GM18907 (cell line): Measurements from ENCODE around the gene NTSR2.

Experiments used
- ATAC-seq: cut with Tn5 transposase; IDR thresholded peaks from one replicate; pipeline ENCODE4 v1.9.1; 2021; ENCODE audit warnings: mild to moderate bottlenecking, moderate library complexity; ENCODE audit not compliant: unreplicated experiment

Gene NTSR2

GRCh38 chr2:11630855-11631254 lies 39.1 kb downstream of the NTSR2 start:
- ATAC-seq: no peak

- ATAC-seq: no peak
Measured at GRCh38 chr2:11629851-11630250, 40.1 kb downstream of the NTSR2 start.

DNA sequence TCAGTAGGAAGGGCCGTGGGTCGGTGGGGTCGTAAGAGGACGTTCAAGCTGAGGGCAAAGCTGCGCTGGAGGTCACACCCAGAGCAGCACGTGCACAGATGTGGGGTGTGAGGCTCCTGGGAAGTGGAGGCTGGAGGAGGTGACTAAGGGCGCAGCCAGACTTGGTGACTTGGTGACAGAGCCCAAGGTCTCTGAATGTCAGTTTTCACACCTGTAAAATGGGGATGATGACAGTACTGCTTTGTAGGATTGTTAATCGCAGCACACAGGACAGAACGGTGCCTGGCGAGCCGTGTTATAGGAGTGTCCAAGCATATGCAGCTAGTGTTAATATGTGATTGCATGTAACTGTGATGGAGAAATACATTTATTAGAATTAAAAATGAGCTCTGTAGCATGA lies 40.8 kb downstream of the NTSR2 start:
- ATAC-seq: no peak

DNA sequence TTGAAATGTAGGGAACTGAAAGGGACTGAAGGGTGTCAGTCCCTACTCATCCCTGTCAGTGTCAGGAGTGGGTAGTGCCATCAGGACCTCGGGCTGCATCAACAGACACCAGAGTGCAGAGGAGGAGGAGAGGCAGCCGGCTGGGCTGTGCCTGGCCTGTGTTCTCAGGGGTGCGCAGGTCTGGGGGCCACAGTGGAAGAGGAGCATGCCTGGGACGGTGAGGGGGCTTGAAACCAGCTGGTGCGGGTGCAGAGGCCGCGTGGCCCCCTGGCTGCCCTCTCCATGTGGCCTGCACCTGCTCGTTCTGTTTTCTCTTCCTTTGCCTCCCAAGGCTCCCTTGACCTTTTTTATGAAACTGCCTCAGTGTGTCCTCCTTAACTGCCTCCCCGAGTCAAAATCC lies 41.3 kb downstream of the NTSR2 start:
- no peak for ATAC-seq

DNA sequence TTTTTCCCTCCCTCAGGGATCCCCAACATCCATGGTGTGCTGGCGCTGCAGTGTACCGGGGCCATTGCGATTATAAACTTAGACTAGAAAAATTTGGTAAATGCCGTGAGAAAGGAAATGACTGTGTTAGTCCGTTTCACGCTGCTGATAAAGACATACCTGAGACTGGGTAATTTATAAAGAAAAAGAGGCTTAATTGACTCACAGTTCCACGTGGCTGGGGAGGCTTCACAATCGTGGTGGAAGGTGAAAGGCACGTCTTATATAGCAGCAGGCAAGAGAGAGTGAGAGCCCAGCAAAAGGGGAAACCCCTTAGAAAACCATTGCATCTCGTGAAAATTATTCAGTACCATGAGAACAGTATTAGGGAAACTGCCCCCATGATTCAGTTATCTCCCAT lies 44.3 kb downstream of the NTSR2 start:
- ATAC-seq: no peak

DNA sequence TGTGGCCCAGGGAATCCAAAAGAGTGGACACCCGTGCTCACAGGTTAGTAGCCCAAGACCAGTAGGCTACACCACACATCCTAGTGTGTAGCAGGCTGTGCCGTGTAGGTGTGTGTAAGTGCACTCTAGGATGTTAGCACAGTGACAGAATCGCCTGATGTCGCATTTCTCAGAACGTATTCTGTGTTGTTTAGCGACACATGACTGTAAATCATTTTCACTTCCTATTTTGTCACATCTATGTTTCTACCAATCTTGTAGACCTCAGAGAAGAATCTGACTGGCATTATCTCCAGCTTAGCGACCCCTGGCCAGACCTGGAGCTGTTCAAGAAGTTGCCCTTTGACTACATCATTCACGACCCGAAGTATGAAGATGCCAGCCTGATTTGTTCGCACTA lies 45.1 kb downstream of the NTSR2 start:
- ATAC-seq: no peak

- no peak for ATAC-seq
Measured at GRCh38 chr2:11622611-11623010, 47.4 kb downstream of the NTSR2 start.

GRCh38 chr2:11621410-11621809 lies 48.6 kb downstream of the NTSR2 start:
- ATAC-seq: no peak

- ATAC-seq: no peak
Measured at GRCh38 chr2:11618708-11619062, 51.3 kb downstream of the NTSR2 start.

DNA sequence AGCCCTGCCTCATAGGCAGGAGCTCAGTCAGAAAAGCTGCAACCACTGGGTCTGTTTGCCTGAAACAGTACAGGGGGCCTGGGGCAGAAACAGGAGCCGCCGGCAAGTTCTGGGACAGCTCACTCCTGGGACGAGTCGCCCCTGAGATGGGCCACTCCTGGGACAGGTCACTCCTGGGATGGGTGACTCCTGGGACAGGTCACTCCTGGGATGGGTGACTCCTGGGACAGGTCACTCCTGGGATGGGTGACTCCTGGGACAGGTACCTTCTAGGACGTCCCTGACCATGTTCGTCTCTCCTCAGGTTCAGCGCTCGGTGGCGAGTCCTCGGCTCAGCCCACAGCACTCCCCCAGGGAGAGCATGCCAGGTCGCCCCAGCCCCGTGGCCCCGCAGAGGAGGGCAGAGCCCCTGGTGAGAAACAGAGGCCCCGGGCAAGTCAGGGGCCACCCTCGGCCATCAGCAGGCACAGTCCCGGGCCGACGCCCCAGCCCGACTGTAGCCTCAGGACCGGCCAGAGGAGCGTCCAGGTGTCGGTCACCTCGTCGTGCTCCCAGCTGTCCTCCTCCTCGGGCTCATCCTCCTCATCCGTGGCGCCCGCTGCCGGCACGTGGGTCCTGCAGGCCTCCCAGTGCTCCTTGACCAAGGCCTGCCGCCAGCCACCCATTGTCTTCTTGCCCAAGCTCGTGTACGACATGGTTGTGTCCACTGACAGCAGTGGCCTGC lies 51.8 kb downstream of the NTSR2 start:
- no peak for ATAC-seq

DNA sequence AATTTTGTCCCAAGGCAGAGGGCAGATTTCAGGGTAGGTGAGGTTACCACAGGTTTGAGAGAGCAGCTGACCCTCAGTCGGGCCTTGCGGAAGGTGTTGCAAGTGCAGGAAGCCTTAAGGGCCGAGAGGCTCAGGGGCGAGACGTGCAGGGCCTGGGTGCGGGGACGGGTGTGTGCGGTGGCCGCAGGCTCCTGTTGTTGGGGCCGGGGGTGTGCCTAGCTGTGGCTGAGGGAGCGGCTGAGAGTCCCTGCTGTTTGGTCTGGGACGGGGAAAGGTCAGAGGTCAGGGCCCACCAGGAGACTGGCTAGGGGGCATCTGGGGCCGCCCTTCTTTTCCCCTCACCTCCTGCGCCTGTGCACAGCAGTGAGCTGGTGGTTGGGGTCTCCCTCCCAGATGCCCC lies 52.5 kb downstream of the NTSR2 start:
- ATAC-seq: no peak

- ATAC-seq: no peak
Measured at GRCh38 chr2:11616851-11617415, 53.1 kb downstream of the NTSR2 start.

GRCh38 chr2:11616097-11616687 lies 53.8 kb downstream of the NTSR2 start:
- no peak for ATAC-seq

- no peak for ATAC-seq
Measured at GRCh38 chr2:11615209-11615608, 54.8 kb downstream of the NTSR2 start.

DNA sequence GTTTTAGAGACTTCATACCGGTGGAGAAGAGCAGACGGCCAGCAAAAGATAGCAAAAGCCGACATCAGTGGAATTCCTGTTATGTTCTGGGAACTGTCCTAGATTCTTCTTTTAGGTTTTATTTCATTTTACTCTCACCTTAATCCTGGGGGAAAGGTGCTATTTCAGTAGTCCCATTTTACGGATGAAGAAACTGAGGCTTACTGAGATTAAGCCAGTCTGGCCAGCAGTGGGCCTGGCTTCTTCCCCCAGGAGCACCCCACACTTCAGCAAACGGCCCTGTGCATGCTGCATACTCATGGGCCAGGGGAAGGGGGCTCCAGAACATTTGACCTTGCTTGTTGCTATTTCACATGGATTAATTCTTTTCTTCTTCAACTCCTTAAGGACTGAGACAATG lies 56.7 kb downstream of the NTSR2 start:
- ATAC-seq: no peak

- ATAC-seq: no peak
Measured at GRCh38 chr2:11612553-11613215, 57.3 kb downstream of the NTSR2 start.

- no peak for ATAC-seq
Measured at GRCh38 chr2:11611251-11611650, 58.7 kb downstream of the NTSR2 start.

GRCh38 chr2:11610624-11611242 lies 59.3 kb downstream of the NTSR2 start:
- ATAC-seq: no peak
